Endothelial cell of umbilical vein (primary cell): ENCODE data around the gene CDO1. TPM values are rescaled to one million over a fixed set of nuclear protein-coding genes. Genes with fewer than 3 reads are reported as not detected.

Experiments
- BruUV-seq: library from RNA; stranded (reverse); fragments of 400-500 nt; replicated peaks from 2 replicates; lab custom pipeline; 2021; lab: Mats Ljungman, UMichigan
- CTCF ChIA-PET: fragments of 300-600, 350-600 bp; sonication (Branson Sonifier 250); formaldehyde crosslinking; loops from one replicate; lab custom pipeline; 2021; ENCODE audit warnings: antibody characterized with exemption, inconsistent platforms; lab: Charles Lee
- POLR2A ChIA-PET: fragments of 300-600, 350-600 bp; sonication (Branson Sonifier 250); formaldehyde crosslinking; loops from one replicate; lab custom pipeline; 2021; ENCODE audit warnings: antibody characterized with exemption, inconsistent platforms; lab: Charles Lee
- DNase-seq: peaks from one replicate; pipeline ENCODE4 v3.0.0-alpha.2; 2011; ENCODE audit warnings: low read depth, low spot score
- FAIRE-seq: peaks from 2 replicates; lab custom pipeline; 2011; peaks lifted over from hg19 to GRCh38; lab: Jason Lieb, UNC
- H2AFZ ChIP-seq: 2 replicates; pipeline ENCODE4 v1.6.0; 2012; ENCODE audit warnings: low read depth, low read length, control low read depth, inconsistent platforms
- H3K27ac ChIP-seq: 2 replicates; pipeline ENCODE4 v1.5.1; 2011; ENCODE audit warnings: low read depth, mild to moderate bottlenecking, control low read depth, low read length, moderate library complexity; ENCODE audit not compliant: insufficient read depth
- H3K27me3 ChIP-seq, 2 experiments: 2 replicates each; pipeline versions ENCODE4 v1.6.0 to v1.6.1; 2011; ENCODE audit warnings: low read length in 2 of 2, mixed read lengths in 1 of 2; ENCODE audit not compliant: control insufficient read depth in 2 of 2, insufficient read depth in 2 of 2
- H3K36me3 ChIP-seq, 2 experiments: 2 replicates in 1 of 2; 3 replicates in 1 of 2; pipeline ENCODE4 v1.5.1; 2011; ENCODE audit warnings: low read length in 2 of 2, mild to moderate bottlenecking in 1 of 2, moderate library complexity in 1 of 2; ENCODE audit not compliant: control insufficient read depth in 2 of 2, insufficient read depth in 2 of 2; ENCODE audit errors: extremely low read depth in 1 of 2
- H3K4me1 ChIP-seq: 3 replicates; pipeline ENCODE4 v1.5.1; 2011; ENCODE audit warnings: mild to moderate bottlenecking, low read length; ENCODE audit not compliant: control insufficient read depth, insufficient read depth; ENCODE audit errors: extremely low read depth
- H3K4me2 ChIP-seq: 2 replicates; pipeline ENCODE4 v1.6.1; 2011; ENCODE audit warnings: low read length, control low read depth, mixed read lengths; ENCODE audit not compliant: insufficient read depth
- H3K4me3 ChIP-seq, 3 experiments: fragments of 200-600 bp in 1 of 3; sonication (generic), shearing (Covaris generic) in 1 of 3; replicated peaks in 1 of 3; 2 replicates each; pipeline ENCODE4 v1.5.1; 2011 to 2016; ENCODE audit warnings: control low read depth in 3 of 3, low read length in 3 of 3, mild to moderate bottlenecking in 2 of 3, inconsistent platforms in 1 of 3, low read depth in 1 of 3, moderate library complexity in 1 of 3; ENCODE audit not compliant: insufficient read depth in 1 of 3
- H3K79me2 ChIP-seq: 2 replicates; pipeline ENCODE4 v1.6.0; 2012; ENCODE audit warnings: low read length, inconsistent platforms; ENCODE audit not compliant: control insufficient read depth, insufficient read depth
- H3K9ac ChIP-seq: replicated peaks from 2 replicates; pipeline ENCODE3; 2011; ENCODE audit warnings: low read length, control low read depth; ENCODE audit not compliant: insufficient read depth; ENCODE audit errors: extremely low read depth
- H3K9me1 ChIP-seq: replicated peaks from 3 replicates; pipeline ENCODE4 v1.6.0; 2011; ENCODE audit warnings: mild to moderate bottlenecking, low read length; ENCODE audit not compliant: control insufficient read depth, insufficient read depth; ENCODE audit errors: extremely low read depth
- H3K9me3 ChIP-seq: replicated peaks from 2 replicates; pipeline ENCODE4 v1.5.1; 2012; ENCODE audit warnings: low read length, inconsistent platforms; ENCODE audit not compliant: control insufficient read depth, insufficient read depth
- H4K20me1 ChIP-seq: replicated peaks from 2 replicates; pipeline ENCODE3; 2011; ENCODE audit warnings: mild to moderate bottlenecking, low read length; ENCODE audit not compliant: control insufficient read depth, insufficient read depth; ENCODE audit errors: extremely low read depth
- EZH2 ChIP-seq: IDR thresholded peaks from 2 replicates; pipeline ENCODE4 v1.6.1; 2012; ENCODE audit warnings: borderline replicate concordance, low read depth, mild to moderate bottlenecking, moderate library complexity, low read length, inconsistent platforms; ENCODE audit not compliant: severe bottlenecking
- FOS ChIP-seq: IDR thresholded peaks from 2 replicates; pipeline ENCODE4 v1.6.1; 2011; ENCODE audit warnings: mild to moderate bottlenecking, low read length, moderate library complexity, borderline replicate concordance; ENCODE audit not compliant: insufficient read depth
- GATA2 ChIP-seq: IDR thresholded peaks from 2 replicates; pipeline ENCODE4 v1.7.0; 2011; ENCODE audit warnings: low read depth, mild to moderate bottlenecking, moderate library complexity, mixed read lengths, low read length; ENCODE audit not compliant: insufficient read length, insufficient read depth
- JUN ChIP-seq: IDR thresholded peaks from 2 replicates; pipeline ENCODE4 v1.6.1; 2011; ENCODE audit warnings: borderline replicate concordance, low read depth; ENCODE audit not compliant: insufficient read length, insufficient read depth
- MYC ChIP-seq: IDR thresholded peaks from one replicate; pipeline ENCODE4 v1.6.1; 2011; ENCODE audit warnings: mild to moderate bottlenecking, low read depth, low read length
- POLR2A ChIP-seq: IDR thresholded peaks from 2 replicates; pipeline ENCODE4 v1.6.1; 2012; ENCODE audit warnings: low read depth, mild to moderate bottlenecking, control low read depth, low read length
- POLR2AphosphoS5 ChIP-seq: IDR thresholded peaks from 2 replicates; pipeline ENCODE4 v1.6.1; 2012; ENCODE audit warnings: low read depth, mild to moderate bottlenecking, control low read depth, low read length, moderate library complexity; ENCODE audit not compliant: insufficient read depth
- dilution Hi-C: fragments of 300-500 bp; cut with MboI; formaldehyde crosslinking; loops from one replicate; pipeline ENCODE4 v1.15.0; 2019; ENCODE audit warnings: low sequenced_read_pairs; ENCODE audit not compliant: extremely low pct_ligation_motif_present
- intact Hi-C: fragments of 100-400 bp; cut with micrococcal nuclease; formaldehyde crosslinking; loops from one replicate; pipeline ENCODE4 v1.10.0; 2022
- polyA plus RNA-seq, 4 experiments: library from polyadenylated mRNA; depleted of rRNA in 3 of 4; stranded (reverse) in 3 of 4; unstranded in 1 of 4; fragments of >200 nt; gene quantifications; 2 replicates each; pipeline versions ENCODE4 v1.2.1 to v1.2.3, GENCODE V29; 2011 to 2012; ENCODE audit warnings: missing spikeins in 1 of 4
- total RNA-seq: library from RNA; stranded (reverse); gene quantifications from 2 replicates; pipeline ENCODE4 v1.2.3, GENCODE V29; 2021
- TF ChIP-seq, protein P1 (sequence below): IDR thresholded peaks from 2 replicates; pipeline ENCODE4 v1.6.1; 2011; ENCODE audit not compliant: insufficient read depth, insufficient read length
- TF ChIP-seq, protein P2 (sequence below), 2 donors: IDR thresholded peaks; 1 replicate in 1 of 2; 2 replicates in 1 of 2; pipeline ENCODE4 v1.5.1; 2011; ENCODE audit warnings: low read length in 2 of 2, mild to moderate bottlenecking in 2 of 2, moderate library complexity in 2 of 2, control low read depth in 1 of 2, inconsistent platforms in 1 of 2, low read depth in 1 of 2; ENCODE audit not compliant: insufficient read depth in 1 of 2; ENCODE audit errors: extremely low read depth in 1 of 2

Gene CDO1
- total and polyA plus RNA-seq, 2 donors (not counting 3 experiments of a cell fraction or from before 2014, with no cell fraction given): 1.3 to 1.7 TPM

DNA sequence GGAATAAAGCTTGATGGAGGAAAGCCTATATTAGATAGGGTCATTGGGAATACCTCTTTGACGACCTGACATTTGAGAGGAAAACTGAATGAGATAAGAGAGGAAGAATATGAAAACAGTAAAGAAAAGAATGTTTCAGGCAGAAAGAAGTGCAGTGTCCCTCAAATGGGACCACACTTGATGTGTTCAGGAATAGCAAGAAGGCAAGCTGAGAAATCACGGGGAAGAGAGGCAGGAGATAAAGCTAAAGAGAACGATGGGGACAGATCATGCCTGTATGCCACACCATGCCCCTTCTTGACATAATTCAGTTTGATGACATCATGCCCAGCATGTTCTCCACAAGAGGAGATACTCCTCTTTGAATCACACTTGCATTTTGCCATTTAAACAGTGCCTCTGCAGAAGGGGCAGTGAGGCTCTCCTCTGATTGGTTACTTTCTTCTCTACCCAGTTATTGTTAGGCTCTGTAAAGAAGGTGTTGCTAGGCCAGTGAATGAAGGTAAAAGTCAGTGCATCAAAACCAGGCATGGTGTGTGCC is 32.9 kb upstream of the CDO1 start:
- peaks cover 75% of the 10 kb centered on the region for H3K79me2 ChIP-seq
- dilution Hi-C loops: no loop called here
- no peak overlapping the region for H3K4me2 ChIP-seq
- no peak overlapping the region for H3K4me3 ChIP-seq
- H3K9ac ChIP-seq: no peak overlapping the region
- intact Hi-C loops: loop anchor here (10.0 kb wide), 1 partner anchor 675 kb away; no protein-coding TSS in a partner anchor
- DNase-seq: no peak
- ChIA-PET POLR2A (no interaction called here), CTCF (no interaction called here)
- H4K20me1 ChIP-seq: peaks cover 5% of the 10 kb centered on the region
- no peaks in the 10 kb centered on the region for H3K36me3 ChIP-seq
- FAIRE-seq: no peak
- H3K9me3 ChIP-seq: no peaks in the 10 kb centered on the region
- H3K27ac ChIP-seq: no peak overlapping the region
- TF ChIP-seq MYC: no peak
- TF ChIP-seq, protein P1, sequence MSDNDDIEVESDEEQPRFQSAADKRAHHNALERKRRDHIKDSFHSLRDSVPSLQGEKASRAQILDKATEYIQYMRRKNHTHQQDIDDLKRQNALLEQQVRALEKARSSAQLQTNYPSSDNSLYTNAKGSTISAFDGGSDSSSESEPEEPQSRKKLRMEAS: no peak
- no peak for TF ChIP-seq POLR2A
- no peak for TF ChIP-seq FOS
- no peak for TF ChIP-seq EZH2
- TF ChIP-seq POLR2AphosphoS5: no peak
- no peak for TF ChIP-seq JUN
- TF ChIP-seq, protein P2, sequence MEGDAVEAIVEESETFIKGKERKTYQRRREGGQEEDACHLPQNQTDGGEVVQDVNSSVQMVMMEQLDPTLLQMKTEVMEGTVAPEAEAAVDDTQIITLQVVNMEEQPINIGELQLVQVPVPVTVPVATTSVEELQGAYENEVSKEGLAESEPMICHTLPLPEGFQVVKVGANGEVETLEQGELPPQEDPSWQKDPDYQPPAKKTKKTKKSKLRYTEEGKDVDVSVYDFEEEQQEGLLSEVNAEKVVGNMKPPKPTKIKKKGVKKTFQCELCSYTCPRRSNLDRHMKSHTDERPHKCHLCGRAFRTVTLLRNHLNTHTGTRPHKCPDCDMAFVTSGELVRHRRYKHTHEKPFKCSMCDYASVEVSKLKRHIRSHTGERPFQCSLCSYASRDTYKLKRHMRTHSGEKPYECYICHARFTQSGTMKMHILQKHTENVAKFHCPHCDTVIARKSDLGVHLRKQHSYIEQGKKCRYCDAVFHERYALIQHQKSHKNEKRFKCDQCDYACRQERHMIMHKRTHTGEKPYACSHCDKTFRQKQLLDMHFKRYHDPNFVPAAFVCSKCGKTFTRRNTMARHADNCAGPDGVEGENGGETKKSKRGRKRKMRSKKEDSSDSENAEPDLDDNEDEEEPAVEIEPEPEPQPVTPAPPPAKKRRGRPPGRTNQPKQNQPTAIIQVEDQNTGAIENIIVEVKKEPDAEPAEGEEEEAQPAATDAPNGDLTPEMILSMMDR (IDR thresholded peaks at IDR 0.05; ENCODE audit: extremely low read depth in 1 of 2, insufficient read depth in 1 of 2, low read depth in 1 of 2, low read length in 2 of 2): no peak
- TF ChIP-seq GATA2: no peak
- H3K4me1 ChIP-seq: peaks cover 5% of the 10 kb centered on the region
- H2AFZ ChIP-seq: no peak overlapping the region
- no peaks in the 10 kb centered on the region for H3K9me1 ChIP-seq
- BruUV-seq: no TSS peak
- H3K27me3 ChIP-seq: no peaks in the 10 kb centered on the region
